Putamen (tissue), 1 donor: ENCODE measurements around the gene DOK3.

Experiments used
- DNase-seq: peaks from one replicate; pipeline ENCODE4 v3.0.0-alpha.2; 2016; ENCODE audit warnings: low spot score

Gene DOK3

DNA sequence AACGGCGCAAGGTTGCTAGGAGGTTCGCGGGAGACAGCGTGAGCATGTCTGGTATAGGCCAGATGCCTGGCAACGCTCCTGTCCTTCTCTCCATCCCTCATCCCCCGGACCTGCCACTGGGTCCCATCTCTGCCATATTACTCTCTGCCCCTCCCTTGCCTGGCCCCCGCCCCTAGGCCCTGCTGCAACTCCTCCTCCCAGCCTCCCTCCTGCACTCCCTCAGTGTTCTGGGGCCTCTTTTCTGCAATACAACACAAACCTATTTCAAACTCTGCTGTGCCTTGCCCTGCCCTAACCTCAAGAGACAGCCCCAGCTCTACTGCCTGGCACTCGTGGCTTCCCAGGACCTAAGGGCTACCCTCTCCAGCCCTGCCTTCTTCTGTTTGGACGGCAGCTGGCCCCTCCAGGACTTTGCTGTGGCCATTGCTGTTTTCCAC, 27.2 kb downstream of the DOK3 start:
- no peak for DNase-seq

DNA sequence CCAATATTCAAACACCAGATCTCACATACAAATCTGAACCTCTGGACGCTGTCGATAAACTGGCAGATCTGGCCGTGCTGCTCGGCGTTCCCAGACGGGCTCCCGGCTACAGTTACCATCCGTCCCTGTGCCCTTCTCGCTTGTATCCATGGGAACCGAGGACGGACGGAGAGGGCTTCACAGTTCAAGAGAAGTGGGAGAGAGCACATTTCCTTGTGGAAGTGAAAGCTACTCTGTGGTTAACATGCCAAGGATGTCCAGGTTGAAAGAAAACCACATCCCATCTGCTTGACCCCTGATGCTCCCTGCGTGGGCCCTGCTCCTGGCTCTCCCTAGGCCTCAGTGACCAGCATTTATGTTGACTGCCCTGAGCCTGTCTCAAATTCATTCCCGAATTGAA, 29.9 kb downstream of the DOK3 start:
- DNase-seq = no peak

- DNase-seq = no peak
Measured at GRCh38 chr5:177478711-177479646, 30.6 kb downstream of the DOK3 start.

DNA sequence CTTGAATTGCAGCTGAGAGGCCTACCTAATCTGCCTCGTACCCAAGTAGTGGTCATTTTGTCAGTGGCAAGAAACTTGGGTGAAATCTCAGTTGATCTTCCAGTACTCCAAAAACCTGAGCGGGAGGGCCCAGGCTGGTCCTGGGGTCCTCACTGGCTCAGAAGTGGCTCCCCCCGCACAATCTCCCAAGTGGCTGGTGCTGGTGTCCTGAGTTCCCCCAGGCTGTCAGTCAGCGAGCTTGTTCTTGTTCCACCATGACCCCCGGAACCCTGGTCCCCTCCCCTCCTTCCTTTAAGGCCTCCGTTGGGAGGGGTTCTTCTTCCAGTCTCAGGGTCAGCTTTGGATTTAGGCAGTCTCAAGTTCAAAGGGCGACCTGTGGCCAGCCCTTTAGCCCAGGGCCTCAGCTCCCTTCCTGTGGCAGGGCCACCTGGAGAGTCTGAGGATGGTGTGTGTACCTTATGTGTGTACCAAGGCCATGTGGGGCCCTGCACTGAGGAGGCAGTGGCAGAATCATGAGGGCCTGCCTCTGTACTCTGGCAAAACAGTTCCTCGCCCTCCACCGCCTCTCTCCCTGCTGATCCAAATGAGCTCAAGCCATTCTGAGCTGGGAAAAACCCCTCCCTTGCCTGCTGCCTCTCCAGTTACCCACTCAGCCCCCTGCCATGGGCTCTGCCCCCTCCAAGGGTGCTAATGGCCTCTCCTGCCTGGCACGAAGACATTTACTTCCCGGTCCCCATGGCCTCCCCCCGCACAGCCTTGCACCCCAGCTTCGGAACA, 31.7 kb downstream of the DOK3 start:
- DNase-seq = no peak

- no peak for DNase-seq
Measured at GRCh38 chr5:177476531-177477233, 32.9 kb downstream of the DOK3 start.

DNA sequence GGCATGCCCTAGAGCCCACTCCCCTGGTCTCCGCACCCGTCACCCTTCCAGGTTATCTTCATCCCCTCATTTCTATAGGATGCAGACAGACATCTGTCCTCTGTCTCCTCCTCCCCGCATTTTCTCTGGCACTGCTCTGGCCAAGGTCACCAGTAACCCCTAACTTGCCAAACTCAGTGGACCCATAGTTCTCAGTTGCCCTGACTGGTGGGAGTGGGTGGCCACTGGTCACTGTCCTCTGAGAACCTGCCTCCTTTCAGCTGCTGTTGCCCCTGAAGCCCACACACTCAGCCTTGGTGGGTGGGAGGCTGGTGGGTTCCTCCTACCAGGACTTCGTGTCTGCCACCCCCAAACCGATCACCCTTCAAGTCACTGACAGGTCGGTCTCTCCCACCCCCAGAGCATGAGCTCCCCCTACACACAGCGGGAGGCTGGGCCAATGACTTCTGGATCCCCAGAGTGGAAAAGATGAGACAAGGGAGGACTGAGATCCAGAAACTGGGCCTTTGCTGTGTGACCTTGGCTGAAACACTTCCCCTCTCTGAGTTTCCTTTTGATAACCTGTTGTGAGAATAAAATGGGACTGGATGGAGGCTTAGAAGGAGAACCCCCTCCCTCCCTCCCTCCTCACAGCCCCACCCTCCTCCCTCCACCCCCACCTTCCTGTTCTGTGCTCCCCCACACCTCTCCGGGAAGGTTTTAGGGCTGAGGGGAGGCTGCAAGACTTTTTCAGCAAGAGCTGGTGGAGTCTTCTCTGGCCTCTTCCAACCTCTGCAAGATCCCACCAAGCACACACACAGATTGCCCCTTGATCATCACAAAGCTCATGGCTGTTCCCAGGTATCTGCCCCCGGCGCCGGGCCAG, 33.8 kb downstream of the DOK3 start:
- DNase-seq = peak; percentile 64

- no peak for DNase-seq
Measured at GRCh38 chr5:177474846-177475562, 34.6 kb downstream of the DOK3 start.

GRCh38 chr5:177474002-177474476, 35.6 kb downstream of the DOK3 start:
- no peak for DNase-seq

GRCh38 chr5:177473443-177474001, 36.1 kb downstream of the DOK3 start, which contains the start of gene DBN1:
TSS of gene DBN1 (minus strand) at chr5:177473634. CDS start at chr5:177473521, 113 bp downstream.
- no peak for DNase-seq

DNA sequence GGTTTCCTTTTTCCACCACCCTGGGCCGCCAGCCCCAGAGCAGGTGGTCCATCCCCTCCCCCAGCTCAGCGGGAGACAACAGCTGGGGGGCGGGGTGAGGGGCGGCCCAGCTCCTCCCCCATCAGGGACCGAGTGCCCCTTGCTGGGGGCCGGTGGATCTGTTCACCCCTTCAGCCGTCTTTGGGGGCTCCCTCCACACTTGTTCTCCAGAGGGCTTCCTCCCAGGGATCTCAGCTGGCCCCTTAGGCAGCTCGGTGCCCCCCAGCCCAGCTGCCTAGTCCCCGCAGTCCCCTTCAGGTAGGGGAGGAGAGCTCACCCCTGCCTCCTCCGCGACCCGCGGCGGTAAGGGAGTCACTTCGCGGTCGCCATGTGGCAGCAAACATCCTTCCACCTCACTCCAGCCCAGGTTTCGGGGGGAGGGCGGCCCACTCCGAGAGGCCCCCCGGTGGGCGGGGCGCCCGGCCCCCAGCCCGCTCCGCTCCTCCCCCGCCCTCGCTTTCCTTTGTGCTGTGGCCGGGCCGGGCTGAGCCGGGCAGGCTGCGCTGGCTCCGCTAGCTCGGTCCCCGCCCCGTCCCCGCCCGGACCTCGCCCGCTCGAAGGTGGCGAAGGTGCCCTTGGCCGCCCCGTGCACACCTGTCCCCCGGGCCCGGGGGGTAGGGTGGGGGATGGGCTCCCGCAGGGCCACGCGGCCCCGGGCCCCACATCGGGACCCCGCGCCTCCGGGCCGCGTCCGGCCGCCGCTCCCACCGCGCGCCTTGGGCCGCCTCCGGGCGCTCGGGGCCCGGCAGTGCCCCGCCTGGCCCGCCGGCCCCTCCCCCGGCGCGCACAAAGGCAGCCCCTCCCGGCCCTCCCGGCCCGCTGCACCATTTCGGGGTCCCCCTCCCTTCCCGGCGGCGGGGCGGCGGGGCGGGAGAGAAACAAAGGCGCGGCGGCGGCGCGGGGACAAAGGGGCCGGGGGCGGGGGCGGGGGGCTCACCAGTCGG, 36.9 kb downstream of the DOK3 start:
- no peak for DNase-seq

DNA sequence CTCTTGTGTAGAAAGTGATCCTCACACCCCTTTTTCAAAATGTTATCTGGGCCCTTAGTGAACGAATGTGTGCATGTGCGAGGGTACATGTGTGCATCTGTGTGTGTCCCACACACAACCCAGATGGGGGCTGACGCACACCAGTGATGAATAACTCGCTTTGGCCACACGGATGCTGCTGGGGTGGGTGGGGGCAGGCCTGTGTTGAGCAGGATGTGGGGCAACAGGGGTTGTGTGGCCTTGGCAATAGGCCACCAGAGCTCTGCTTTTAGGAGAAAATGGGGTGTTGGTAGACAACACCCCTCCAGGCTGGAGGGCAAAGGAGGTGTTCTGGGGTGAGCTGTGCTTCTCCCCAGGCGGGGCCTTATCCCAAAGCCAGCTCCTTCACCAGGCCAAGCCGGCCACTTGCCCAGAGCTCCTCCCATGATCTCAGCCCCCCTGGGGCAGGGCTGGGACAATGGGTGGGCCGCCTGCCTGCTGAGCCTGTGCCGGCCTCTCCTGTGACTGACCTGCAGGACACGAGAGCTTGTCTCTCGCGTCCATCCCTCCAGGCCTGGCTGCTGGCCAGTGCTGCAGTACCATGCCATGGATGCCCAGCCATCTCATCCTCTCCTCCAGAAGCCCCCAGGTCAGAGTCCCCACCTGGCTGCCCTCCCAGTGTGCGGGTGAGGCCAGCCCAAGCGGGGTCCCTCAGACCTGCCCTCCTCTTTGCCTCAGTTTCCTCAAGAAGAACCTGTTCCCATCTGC, 37.8 kb downstream of the DOK3 start:
- DNase-seq = no peak

DNA sequence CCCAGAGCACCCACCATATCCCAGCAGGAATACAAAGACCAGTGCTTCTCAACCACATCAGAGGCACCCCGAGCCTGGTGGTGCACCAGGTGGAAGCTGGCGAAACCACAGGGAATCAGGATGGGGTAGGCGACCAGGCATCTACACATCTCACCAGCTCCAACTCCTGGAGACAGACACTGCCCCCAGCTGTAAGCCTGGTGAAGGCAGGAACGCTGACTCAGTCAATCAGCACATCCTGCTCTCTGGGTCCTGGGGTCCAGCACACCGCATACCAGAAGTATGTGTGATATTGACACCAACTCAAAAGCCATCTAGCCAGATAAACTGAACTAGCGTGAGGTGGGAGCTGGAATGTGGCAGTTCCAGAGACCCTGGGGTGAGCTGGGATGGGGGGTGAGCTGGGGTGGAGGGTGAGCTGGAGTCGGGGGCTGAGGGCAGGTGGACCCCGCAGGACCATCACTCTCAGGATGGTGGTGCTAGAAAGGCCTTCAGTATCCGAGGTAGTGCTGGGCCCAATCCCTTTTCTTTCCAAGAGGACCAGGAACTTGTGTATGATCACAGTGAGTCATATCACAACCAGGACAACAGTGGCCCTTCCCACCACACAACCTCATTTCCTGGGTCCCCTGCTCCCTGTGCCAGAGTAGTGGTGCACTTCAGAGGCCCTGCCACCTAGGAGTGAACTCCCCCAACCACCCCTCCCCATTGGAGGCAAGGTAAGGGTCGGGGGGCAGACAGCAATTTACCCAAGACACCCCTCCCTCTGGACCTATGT, 38.7 kb downstream of the DOK3 start:
- no peak for DNase-seq

DNA sequence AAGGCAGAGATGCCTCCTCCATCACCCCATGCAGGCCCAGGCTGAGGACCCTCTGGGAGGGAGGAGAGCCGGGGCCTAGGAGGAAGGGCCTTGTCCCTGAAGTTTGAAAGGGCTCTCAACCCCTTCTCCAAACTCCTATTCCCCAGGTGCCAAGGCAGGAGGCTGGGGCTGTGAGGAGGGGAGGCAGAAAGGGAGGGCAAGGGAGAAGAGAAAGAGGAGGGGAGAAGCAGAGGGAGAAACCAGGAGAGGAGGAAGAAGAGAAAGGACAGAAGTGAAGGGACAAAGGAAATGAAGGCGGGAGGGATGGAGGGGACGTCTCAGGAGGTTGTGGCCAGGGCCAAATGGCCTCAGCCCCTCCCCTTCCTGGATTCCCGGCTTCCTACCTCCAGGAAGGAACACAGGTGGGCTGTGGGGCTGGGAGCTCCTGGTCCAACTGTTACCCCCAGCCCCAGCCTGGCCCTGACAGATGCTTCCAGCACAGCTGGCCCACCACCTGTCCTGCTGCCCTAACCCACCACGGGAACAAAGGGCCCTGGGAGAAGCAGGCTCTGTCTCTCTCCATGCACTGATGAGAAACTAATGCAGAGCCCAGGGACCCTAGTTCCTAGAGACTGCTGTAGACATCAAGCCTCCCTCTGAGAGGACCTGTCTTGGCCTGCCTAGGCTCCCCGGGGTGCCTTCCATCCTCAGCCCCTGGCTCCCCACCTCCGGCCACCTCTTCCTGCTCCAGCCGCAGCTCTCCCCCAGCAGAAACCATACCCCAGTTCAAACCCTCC, 39.7 kb downstream of the DOK3 start:
- DNase-seq = no peak

GRCh38 chr5:177468685-177469628, 40.7 kb downstream of the DOK3 start:
- peak; percentile 64 for DNase-seq

DNA sequence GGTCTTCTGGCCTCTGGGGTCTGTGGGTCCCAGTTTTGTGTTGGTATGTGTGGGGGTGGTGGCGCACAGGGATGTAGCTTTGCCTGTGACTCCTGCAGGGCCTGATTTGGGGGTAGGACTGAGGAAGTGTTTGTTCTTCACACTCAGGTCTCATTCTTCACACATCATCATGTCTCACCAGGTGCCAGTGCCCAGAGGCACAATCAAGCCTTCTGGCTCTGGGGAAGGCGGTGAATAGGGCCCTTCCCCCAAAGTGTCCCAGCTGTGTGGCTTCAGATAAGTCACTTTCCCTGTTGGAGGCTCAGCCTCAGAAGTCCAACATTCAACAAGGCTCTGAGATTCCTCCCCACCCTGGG, 41.3 kb downstream of the DOK3 start:
- no peak for DNase-seq

DNA sequence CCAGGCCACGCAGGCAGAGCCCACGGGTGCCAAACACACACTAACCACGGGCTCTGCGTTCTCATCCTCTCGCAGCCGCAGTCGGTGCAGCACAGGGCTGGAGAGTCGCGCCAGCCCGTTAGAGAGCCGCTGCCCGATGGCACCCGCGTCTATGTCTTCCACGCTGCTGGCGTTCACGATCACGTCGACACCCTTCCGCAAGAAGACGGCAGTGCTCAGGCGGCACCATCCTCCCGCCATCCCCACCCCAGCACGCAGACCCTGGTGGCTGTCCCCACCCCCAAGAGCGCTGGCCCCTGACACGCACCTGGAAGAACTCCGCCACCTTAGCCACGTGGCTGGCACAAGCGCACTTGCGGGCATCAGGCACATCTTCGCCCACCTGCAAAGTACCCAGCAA, 42.2 kb downstream of the DOK3 start:
- DNase-seq = no peak
